ENCODE data around the gene PACSIN2. TPM values are rescaled to one million over a fixed set of nuclear protein-coding genes. Genes with fewer than 3 reads are reported as not detected.

Gene PACSIN2
- total RNA-seq, 1 donor from 2014 or later, result 46.2 TPM

DNA sequence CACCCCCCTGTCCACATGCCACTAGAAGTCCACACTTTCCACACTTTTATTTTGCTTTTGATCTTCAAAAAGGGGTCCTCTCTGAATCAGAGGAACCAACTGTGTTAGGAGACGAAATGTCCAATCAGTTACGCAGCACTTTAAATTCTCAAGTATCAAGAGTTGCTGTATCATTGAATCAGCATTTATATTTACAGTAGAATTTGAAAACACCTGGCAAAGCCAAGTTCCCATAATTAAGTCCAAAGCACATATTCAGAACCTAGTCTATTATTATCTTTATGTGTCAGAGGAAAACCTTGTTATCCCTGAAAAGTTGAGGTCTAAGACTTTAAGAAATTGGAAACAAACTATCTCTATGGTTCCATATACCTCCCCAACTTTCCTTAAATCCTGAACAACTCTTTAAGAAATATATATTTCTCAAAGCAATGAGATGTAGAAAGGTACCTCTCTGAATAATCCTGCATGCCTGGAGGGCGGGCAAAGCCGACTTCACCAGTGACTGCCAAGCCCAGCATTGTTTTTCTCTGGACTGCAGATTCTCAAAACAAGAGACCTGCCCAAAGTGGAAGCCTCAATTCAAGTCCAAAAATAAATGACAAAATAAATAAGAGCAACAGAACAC is 82.0 kb downstream of the PACSIN2 start:
- intact Hi-C loops (cut with DNase I), result loop anchor here (10.0 kb wide), 1 partner anchor 62 kb away; no protein-coding TSS in a partner anchor
- DNase-seq (ENCODE audit: extremely low spot score in 2 of 2), result no peak
- Histone ChIP-seq H3K9me3 (no peaks in the 10 kb centered on the region), H3K27me3 (no peaks in the 10 kb centered on the region), H3K4me1 (peaks cover 100% of the 10 kb centered on the region), H3K4me3 (no peak overlapping the region), H3K27ac (peak overlapping the region; percentile 85), H3K36me3 (no peaks in the 10 kb centered on the region)
- TF ChIP-seq POLR2AphosphoS5 (IDR thresholded peaks at IDR 0.05; ENCODE audit: insufficient read depth in 1 of 2, low read depth in 1 of 2) (no peak), POLR2A (IDR thresholded peaks at IDR 0.05) (no peak)
- TF ChIP-seq, protein P1, sequence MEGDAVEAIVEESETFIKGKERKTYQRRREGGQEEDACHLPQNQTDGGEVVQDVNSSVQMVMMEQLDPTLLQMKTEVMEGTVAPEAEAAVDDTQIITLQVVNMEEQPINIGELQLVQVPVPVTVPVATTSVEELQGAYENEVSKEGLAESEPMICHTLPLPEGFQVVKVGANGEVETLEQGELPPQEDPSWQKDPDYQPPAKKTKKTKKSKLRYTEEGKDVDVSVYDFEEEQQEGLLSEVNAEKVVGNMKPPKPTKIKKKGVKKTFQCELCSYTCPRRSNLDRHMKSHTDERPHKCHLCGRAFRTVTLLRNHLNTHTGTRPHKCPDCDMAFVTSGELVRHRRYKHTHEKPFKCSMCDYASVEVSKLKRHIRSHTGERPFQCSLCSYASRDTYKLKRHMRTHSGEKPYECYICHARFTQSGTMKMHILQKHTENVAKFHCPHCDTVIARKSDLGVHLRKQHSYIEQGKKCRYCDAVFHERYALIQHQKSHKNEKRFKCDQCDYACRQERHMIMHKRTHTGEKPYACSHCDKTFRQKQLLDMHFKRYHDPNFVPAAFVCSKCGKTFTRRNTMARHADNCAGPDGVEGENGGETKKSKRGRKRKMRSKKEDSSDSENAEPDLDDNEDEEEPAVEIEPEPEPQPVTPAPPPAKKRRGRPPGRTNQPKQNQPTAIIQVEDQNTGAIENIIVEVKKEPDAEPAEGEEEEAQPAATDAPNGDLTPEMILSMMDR (IDR thresholded peaks at IDR 0.05), result no peak

DNA sequence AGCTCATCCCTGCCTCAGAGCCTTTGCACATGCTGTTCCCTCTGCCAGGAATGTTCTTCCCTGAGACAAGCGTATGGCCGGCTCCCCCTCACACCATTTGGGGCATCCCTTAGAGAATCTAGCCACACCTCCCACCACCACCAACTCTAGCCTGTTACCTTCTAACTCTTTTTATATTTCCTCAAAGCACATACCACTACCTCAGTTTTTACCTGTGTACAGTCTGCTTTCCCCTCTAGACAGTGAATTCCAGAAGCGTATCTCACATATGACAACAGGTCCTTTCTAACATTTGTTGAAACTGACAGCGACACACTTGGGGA is 82.8 kb downstream of the PACSIN2 start:
- Histone ChIP-seq H3K4me3 (no peak overlapping the region), H3K27ac (peak overlapping the region; percentile 85)
- intact Hi-C loops (cut with DNase I), result loop anchor here (10.0 kb wide), 1 partner anchor 63 kb away; no protein-coding TSS in a partner anchor

DNA sequence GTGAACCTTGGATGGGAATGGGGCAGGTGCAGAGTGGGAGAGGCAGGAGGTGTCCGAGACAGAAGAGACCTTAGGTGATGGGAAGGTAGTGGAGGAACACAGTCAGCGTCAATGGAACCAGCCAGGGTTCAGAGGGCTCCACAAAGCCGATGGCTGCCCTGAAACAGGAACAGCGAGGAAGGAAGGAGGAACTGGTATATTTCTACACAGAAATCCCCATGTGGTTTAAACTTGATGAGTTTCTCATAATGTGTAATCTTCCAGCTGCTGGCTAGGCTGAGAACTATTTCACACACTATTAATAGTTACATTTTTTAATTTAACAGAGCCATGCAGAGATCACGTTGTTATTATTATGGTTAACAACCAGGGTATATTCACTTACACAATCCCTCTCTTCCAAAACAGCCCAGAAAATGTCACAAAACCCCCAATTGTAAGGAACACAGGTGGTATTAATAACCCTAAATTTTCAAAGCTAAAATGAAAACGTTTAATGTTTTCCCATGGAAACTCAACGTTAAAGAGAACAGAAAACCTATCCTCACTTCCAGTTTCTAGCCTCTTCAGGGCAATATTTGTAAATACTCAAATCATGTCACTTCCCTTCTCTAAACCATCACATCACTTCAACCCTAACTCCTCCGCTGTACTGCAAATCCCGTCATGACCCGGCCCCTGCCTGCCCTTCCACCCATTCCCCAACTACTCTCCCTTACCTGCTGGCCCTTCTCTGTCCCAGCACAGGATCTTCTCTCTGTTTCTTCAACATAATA is 83.3 kb downstream of the PACSIN2 start:
- no peak for DNase-seq (ENCODE audit: extremely low spot score in 2 of 2)
- Histone ChIP-seq H3K4me1 (peaks cover 90% of the 10 kb centered on the region), H3K27ac (peak overlapping the region; percentile 85), H3K9me3 (no peaks in the 10 kb centered on the region), H3K27me3 (no peaks in the 10 kb centered on the region), H3K36me3 (no peaks in the 10 kb centered on the region), H3K4me3 (no peak overlapping the region)
- TF ChIP-seq POLR2A (IDR thresholded peaks at IDR 0.05) (no peak), POLR2AphosphoS5 (IDR thresholded peaks at IDR 0.05; ENCODE audit: insufficient read depth in 1 of 2, low read depth in 1 of 2) (no peak)
- TF ChIP-seq, protein P1 (IDR thresholded peaks at IDR 0.05), result no peak
- intact Hi-C loops (cut with DNase I), result loop anchor here (10.0 kb wide), 1 partner anchor 63 kb away; no protein-coding TSS in a partner anchor

More for the DNA sequence above, 82.8 kb downstream of the PACSIN2 start:
- Histone ChIP-seq H3K36me3 (no peaks in the 10 kb centered on the region), H3K27me3 (no peaks in the 10 kb centered on the region), H3K4me1 (peaks cover 92% of the 10 kb centered on the region), H3K9me3 (no peaks in the 10 kb centered on the region)
- TF ChIP-seq POLR2A (IDR thresholded peaks at IDR 0.05) (no peak), POLR2AphosphoS5 (IDR thresholded peaks at IDR 0.05; ENCODE audit: insufficient read depth in 1 of 2, low read depth in 1 of 2) (no peak)
- TF ChIP-seq, protein P1 (IDR thresholded peaks at IDR 0.05), result no peak
- no peak for DNase-seq (ENCODE audit: extremely low spot score in 2 of 2)

DNA sequence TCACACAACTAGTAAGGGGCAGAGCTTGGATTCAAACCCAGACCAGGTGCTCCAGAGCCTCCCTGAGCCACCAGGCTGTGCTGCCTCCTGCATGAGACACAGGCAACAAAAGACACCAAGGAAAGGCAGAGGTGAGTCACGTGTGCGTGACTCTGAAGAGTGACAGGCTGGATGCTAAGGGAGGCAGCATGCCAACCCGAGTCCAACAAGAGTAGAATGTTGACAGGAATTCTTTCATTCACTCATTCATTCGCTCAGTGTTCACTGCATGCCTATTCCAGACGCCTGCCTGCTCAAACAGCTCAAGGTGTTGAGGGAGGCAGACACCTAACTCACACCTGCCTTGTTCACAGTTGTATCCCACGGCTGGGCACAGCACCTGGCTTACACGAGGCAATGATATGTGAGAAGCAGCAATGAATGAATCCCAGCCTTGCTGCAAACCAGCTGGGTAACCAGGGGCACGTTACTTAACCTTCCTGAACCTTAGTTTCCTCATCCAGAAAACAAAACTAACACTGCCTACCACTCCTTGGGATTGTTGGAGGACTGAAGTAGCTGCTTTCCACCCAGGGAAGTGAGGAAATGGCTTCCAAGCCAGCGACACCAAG is 84.0 kb downstream of the PACSIN2 start:
- H3K4me1 ChIP-seq, result peaks cover 90% of the 10 kb centered on the region
- peak overlapping the region; percentile 85 for H3K27ac ChIP-seq
- TF ChIP-seq POLR2AphosphoS5 (IDR thresholded peaks at IDR 0.05; ENCODE audit: insufficient read depth in 1 of 2, low read depth in 1 of 2), result peak in 1 of 2 donors; percentile 14
- TF ChIP-seq POLR2A (IDR thresholded peaks at IDR 0.05), result no peak
- TF ChIP-seq, protein P1 (IDR thresholded peaks at IDR 0.05), result no peak
- no peaks in the 10 kb centered on the region for H3K27me3 ChIP-seq
- no peak for DNase-seq (ENCODE audit: extremely low spot score in 2 of 2)
- no peak overlapping the region for H3K4me3 ChIP-seq
- no peaks in the 10 kb centered on the region for H3K36me3 ChIP-seq
- no peaks in the 10 kb centered on the region for H3K9me3 ChIP-seq
- intact Hi-C loops (cut with DNase I), result loop anchor here (10.0 kb wide), 1 partner anchor 64 kb away; no protein-coding TSS in a partner anchor
